MV-4-11 (cell line): ENCODE measurements around the gene TTBK2.

Source experiments
- DNase-seq: peaks from one replicate; lab custom pipeline; 2025; lab: John Stamatoyannopoulos, UW

Gene TTBK2

DNA sequence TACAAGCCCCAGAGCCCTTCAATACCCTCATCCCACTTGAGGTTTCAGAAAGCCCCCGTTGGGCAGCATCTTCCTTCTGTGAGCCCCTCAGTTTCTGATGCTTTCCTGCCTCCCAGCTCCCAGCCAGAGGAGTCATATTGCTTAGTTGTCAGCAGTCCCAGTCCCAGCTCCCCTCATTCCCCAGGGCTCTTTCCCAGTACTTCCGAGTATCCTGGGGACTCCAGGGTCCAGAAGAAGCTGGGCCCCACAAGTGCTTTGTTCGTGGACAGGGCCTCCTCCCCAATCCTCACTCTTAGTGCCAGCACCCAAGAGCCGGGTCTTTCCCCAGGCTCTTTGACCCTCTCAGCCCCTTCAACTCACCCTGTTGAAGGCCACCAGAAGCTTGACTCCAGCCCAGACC lies 227.6 kb downstream of the TTBK2 start:
- no peak for DNase-seq

DNA sequence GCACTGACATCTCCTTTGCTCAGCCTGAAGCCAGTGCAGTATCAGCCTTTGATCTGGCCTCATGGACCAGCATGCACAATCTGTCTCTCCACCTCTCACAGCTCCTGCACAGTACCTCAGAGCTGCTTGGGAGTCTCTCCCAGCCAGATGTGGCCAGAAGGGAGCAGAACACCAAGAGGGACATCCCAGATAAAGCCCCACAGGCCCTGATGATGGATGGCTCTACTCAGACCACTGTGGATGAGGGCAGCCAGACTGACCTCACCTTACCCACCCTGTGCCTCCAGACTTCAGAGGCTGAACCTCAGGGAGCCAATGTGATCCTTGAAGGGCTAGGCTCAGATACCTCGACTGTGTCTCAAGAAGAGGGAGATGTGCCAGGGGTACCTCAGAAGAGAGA lies 228.0 kb downstream of the TTBK2 start:
- no peak for DNase-seq

DNA sequence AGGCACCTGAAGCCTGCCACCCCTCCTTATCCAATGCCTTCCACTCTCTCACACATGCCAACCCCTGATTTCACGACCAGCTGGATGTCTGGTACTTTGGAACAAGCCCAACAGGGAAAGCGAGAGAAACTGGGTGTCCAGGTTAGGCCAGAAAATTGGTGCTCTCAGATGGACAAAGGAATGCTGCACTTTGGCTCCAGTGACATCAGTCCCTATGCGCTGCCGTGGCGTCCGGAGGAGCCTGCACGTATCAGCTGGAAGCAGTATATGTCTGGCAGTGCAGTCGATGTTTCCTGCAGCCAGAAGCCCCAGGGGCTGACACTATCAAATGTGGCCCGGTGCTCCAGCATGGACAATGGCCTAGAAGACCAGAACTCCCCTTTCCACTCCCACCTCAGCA lies 228.8 kb downstream of the TTBK2 start:
- no peak for DNase-seq

DNA sequence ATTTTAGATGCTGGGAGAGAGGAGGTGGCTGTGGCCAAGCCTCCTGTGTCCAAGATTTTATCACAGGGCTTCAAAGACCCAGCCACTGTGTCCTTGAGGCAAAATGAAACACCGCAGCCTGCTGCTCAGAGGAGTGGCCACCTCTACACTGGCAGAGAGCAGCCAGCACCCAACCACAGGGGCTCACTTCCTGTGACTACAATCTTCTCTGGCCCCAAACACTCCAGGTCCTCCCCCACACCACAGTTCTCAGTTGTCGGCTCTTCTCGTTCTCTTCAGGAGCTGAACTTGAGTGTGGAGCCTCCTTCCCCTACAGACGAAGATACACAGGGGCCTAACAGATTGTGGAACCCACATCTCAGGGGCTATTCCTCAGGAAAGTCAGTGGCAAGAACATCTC lies 229.3 kb downstream of the TTBK2 start:
- peak; percentile 49 for DNase-seq
